A673 (cell line): Measurements from ENCODE around the gene STAM. TPM values are rescaled to one million over a fixed set of nuclear protein-coding genes. Genes with fewer than 3 reads are reported as not detected.
"Not testable (repeated sequence)": the region's sequence is repeated elsewhere in the genome, so short reads cannot be mapped to it uniquely, and the experiment has no call there.

Experiments used
- BruUV-seq: library from RNA; stranded (reverse); fragments of 400-500 nt; replicated peaks from 2 replicates; lab custom pipeline; 2021; lab: Mats Ljungman, UMichigan
- CTCF ChIA-PET: fragments of 300-600 bp; sonication (Branson Sonifier 250); formaldehyde crosslinking; loops from one replicate; lab custom pipeline; 2022; ENCODE audit warnings: antibody characterized with exemption; lab: Charles Lee
- POLR2A ChIA-PET: fragments of 300-600 bp; sonication (Branson Sonifier 250); formaldehyde crosslinking; loops from one replicate; lab custom pipeline; 2022; ENCODE audit warnings: antibody characterized with exemption; ENCODE audit not compliant: low non-redundant PET; lab: Charles Lee
- DNase-seq: peaks from one replicate; pipeline ENCODE4 v3.0.0-alpha.2; 2015; ENCODE audit warnings: low spot score
- H3K27ac ChIP-seq: fragments of 200-600 bp; sonication (generic); 2 replicates; pipeline ENCODE4 v1.5.1; 2016; ENCODE audit warnings: mixed run types, low read depth, mild to moderate bottlenecking, mixed read lengths, antibody characterized with exemption, low read length; ENCODE audit not compliant: poor library complexity, severe bottlenecking
- H3K27me3 ChIP-seq: fragments of 200-600 bp; sonication (generic); replicated peaks from 2 replicates; pipeline ENCODE4 v1.6.1; 2017; ENCODE audit warnings: mixed run types, low read depth, mild to moderate bottlenecking, mixed read lengths, antibody characterized with exemption, low read length; ENCODE audit not compliant: insufficient read depth, poor library complexity
- H3K36me3 ChIP-seq: fragments of 200-600 bp; sonication (generic); 2 replicates; pipeline ENCODE4 v1.6.1; 2016; ENCODE audit warnings: mixed run types, mild to moderate bottlenecking, mixed read lengths, antibody characterized with exemption, low read length; ENCODE audit not compliant: insufficient read depth, poor library complexity, severe bottlenecking
- H3K4me1 ChIP-seq: fragments of 200-600 bp; sonication (generic); 2 replicates; pipeline ENCODE4 v1.6.1; 2017; ENCODE audit warnings: mixed run types, mild to moderate bottlenecking, mixed read lengths, antibody characterized with exemption, low read length; ENCODE audit not compliant: insufficient read depth, poor library complexity, severe bottlenecking
- H3K4me3 ChIP-seq: fragments of 200-600 bp; sonication (generic); 2 replicates; pipeline ENCODE4 v1.5.1; 2016; ENCODE audit warnings: low read depth, mixed run types, mild to moderate bottlenecking, mixed read lengths, low read length; ENCODE audit not compliant: poor library complexity, severe bottlenecking
- H3K9me3 ChIP-seq: fragments of 200-600 bp; sonication (generic); 2 replicates; pipeline ENCODE4 v1.6.1; 2016; ENCODE audit warnings: mixed run types, low read depth, mild to moderate bottlenecking, mixed read lengths, antibody characterized with exemption, low read length; ENCODE audit not compliant: poor library complexity, severe bottlenecking
- CTCF ChIP-seq: fragments of 300-800, 200-600 bp; sonication (generic); conservative IDR thresholded peaks from 2 replicates; pipeline ENCODE4 v1.5.1; 2017; ENCODE audit warnings: low read depth, mild to moderate bottlenecking, antibody characterized with exemption, low read length, moderate library complexity, mixed read lengths
- EZH2 ChIP-seq: fragments of 200-600 bp; sonication (generic); IDR thresholded peaks from 2 replicates; pipeline ENCODE4 v1.6.1; 2017; ENCODE audit warnings: borderline replicate concordance, low read depth, mild to moderate bottlenecking, mixed read lengths, antibody characterized with exemption, low read length; ENCODE audit not compliant: poor library complexity, severe bottlenecking
- intact Hi-C: fragments of 100-400 bp; cut with micrococcal nuclease; formaldehyde crosslinking; loops from one replicate; pipeline ENCODE4 v1.10.0; 2022; ENCODE audit not compliant: unreplicated experiment
- total RNA-seq: library from RNA; stranded (reverse); gene quantifications from 2 replicates; pipeline ENCODE4 v1.2.3, GENCODE V29; 2021

The STAM gene
- total RNA-seq, 1 experiment from 2014 or later: 37.4 TPM

- Histone ChIP-seq H3K27ac (no peak overlapping the region), H3K4me3 (no peak overlapping the region), H3K9me3 (no peaks in the 10 kb centered on the region), H3K36me3 (peaks cover 23% of the 10 kb centered on the region), H3K4me1 (no peaks in the 10 kb centered on the region), H3K27me3 (no peaks in the 10 kb centered on the region)
- intact Hi-C loops: no loop called here
- POLR2A ChIA-PET: no interaction called here
- no peak for DNase-seq
- no peak for TF ChIP-seq EZH2
- no peak for TF ChIP-seq CTCF
- CTCF ChIA-PET: no interaction called here
- no TSS peak for BruUV-seq
Observed at GRCh38 chr10:17713758-17714157, 69.8 kb downstream of the STAM start.

GRCh38 chr10:17716161-17716560 is 72.2 kb downstream of the STAM start:
- no peaks in the 10 kb centered on the region for H3K4me1 ChIP-seq
- peaks cover 16% of the 10 kb centered on the region for H3K36me3 ChIP-seq
- intact Hi-C loops: no loop called here
- no peak for DNase-seq
- TF ChIP-seq EZH2: no peak
- no peak for TF ChIP-seq CTCF
- BruUV-seq: no TSS peak
- ChIA-PET CTCF (no interaction called here), POLR2A (no interaction called here)
- no peaks in the 10 kb centered on the region for H3K9me3 ChIP-seq
- no peak overlapping the region for H3K27ac ChIP-seq
- H3K27me3 ChIP-seq: no peaks in the 10 kb centered on the region
- no peak overlapping the region for H3K4me3 ChIP-seq

- BruUV-seq, H3K4me3 ChIP-seq, H3K9me3 ChIP-seq, H3K36me3 ChIP-seq, H3K27me3 ChIP-seq, H3K4me1 ChIP-seq, POLR2A ChIA-PET, CTCF ChIA-PET, H3K27ac ChIP-seq, intact Hi-C loops, DNase-seq: not testable (repeated sequence)
Observed at GRCh38 chr10:17722317-17723014, 78.5 kb downstream of the STAM start.

GRCh38 chr10:17725703-17726102 is 81.8 kb downstream of the STAM start:
- H3K27me3 ChIP-seq: no peaks in the 10 kb centered on the region
- H3K4me3 ChIP-seq: no peak overlapping the region
- no TSS peak for BruUV-seq
- H3K36me3 ChIP-seq: no peaks in the 10 kb centered on the region
- TF ChIP-seq CTCF (no peak), EZH2 (no peak)
- no peak overlapping the region for H3K27ac ChIP-seq
- no peaks in the 10 kb centered on the region for H3K9me3 ChIP-seq
- intact Hi-C loops: no loop called here
- no peaks in the 10 kb centered on the region for H3K4me1 ChIP-seq
- ChIA-PET CTCF (no interaction called here), POLR2A (no interaction called here)
- DNase-seq: no peak
